PFSK-1 (cell line): ENCODE measurements around the gene CNTNAP2.

Experiments
- FOXP2 ChIP-seq: optimal IDR thresholded peaks from 2 replicates; pipeline ENCODE3; 2011; ENCODE audit warnings: borderline replicate concordance, control low read depth, inconsistent platforms; ENCODE audit not compliant: insufficient read depth; ENCODE audit errors: extremely low read length, extremely low read depth
- POLR2AphosphoS5 ChIP-seq: IDR thresholded peaks from 2 replicates; pipeline ENCODE4 v1.6.1; 2012; ENCODE audit warnings: low read depth, mild to moderate bottlenecking, control low read depth, low read length, moderate library complexity
- REST ChIP-seq, 2 experiments: IDR thresholded peaks; 2 replicates each; pipeline versions ENCODE4 v1.6.1 to v1.8.0; 2011 to 2012; ENCODE audit warnings: low read depth in 2 of 2, low read length in 2 of 2, control low read depth in 1 of 2, inconsistent platforms in 1 of 2, mild to moderate bottlenecking in 1 of 2, moderate library complexity in 1 of 2; ENCODE audit not compliant: insufficient read depth in 1 of 2
- SIN3A ChIP-seq: IDR thresholded peaks from 2 replicates; pipeline ENCODE4 v1.6.1; 2012; ENCODE audit warnings: mild to moderate bottlenecking, low read length, moderate library complexity, borderline replicate concordance; ENCODE audit not compliant: insufficient read depth
- TAF1 ChIP-seq: IDR thresholded peaks from 2 replicates; pipeline ENCODE4 v1.6.1; 2012; ENCODE audit warnings: low read length, control low read depth, borderline replicate concordance; ENCODE audit not compliant: insufficient read depth

The CNTNAP2 gene

GRCh38 chr7:146455091-146455655 is 338.6 kb downstream of the CNTNAP2 start:
- TF ChIP-seq REST (IDR thresholded peaks at IDR 0.05; ENCODE audit: insufficient read depth in 1 of 2, low read depth in 2 of 2, low read length in 2 of 2) (no peak), FOXP2 (no peak), TAF1 (no peak), POLR2AphosphoS5 (no peak)

- TF ChIP-seq POLR2AphosphoS5, result no peak
- TF ChIP-seq FOXP2, result no peak
- no peak for TF ChIP-seq REST (IDR thresholded peaks at IDR 0.05; ENCODE audit: insufficient read depth in 1 of 2, low read depth in 2 of 2, low read length in 2 of 2)
- no peak for TF ChIP-seq SIN3A
- TF ChIP-seq TAF1, result no peak
Observed at GRCh38 chr7:146479040-146479439, 362.4 kb downstream of the CNTNAP2 start.

- TF ChIP-seq REST (IDR thresholded peaks at IDR 0.05; ENCODE audit: insufficient read depth in 1 of 2, low read depth in 2 of 2, low read length in 2 of 2) (no peak), SIN3A (no peak), TAF1 (no peak)
Observed at GRCh38 chr7:146486519-146486918, 369.9 kb downstream of the CNTNAP2 start.

GRCh38 chr7:146492017-146492416 is 375.4 kb downstream of the CNTNAP2 start:
- TF ChIP-seq TAF1, result no peak

- no peak for TF ChIP-seq REST (IDR thresholded peaks at IDR 0.05; ENCODE audit: insufficient read depth in 1 of 2, low read depth in 2 of 2, low read length in 2 of 2)
Observed at GRCh38 chr7:146494952-146495596, 378.5 kb downstream of the CNTNAP2 start.
